Stimulated activated CD4-positive, alpha-beta T cell treated with anti-CD3 and anti-CD28 coated beads, TNF-alpha, amount 100 ng/mL, for 24 hours (primary cell): ENCODE data around the gene GABBR1.
"Not testable (repeated sequence)": the region's sequence is repeated elsewhere in the genome, so short reads cannot be mapped to it uniquely, and the experiment has no call there.

Source experiments
- DNase-seq, 3 experiments: peaks; one replicate each; pipeline ENCODE4 v3.0.0-alpha.2; 2020; ENCODE audit warnings: low read depth in 3 of 3

GABBR1 gene

GRCh38 chr6:29632789-29633533, at the start of gene GABBR1:
GABBR1 (minus strand) TSS chr6:29633183; CDS start chr6:29632385, 798 bp downstream.
- DNase-seq = peak; percentile 28 to 73 (median 47)

GRCh38 chr6:29681811-29682210, 48.8 kb upstream of the GABBR1 start:
- DNase-seq = no peak

- no peak for DNase-seq
Measured at GRCh38 chr6:29680904-29681303, 47.9 kb upstream of the GABBR1 start, which contains the start of gene ZFP57. ZFP57 (minus strand) TSS chr6:29681152; CDS start chr6:29677003, 4,149 bp downstream.

GRCh38 chr6:29680416-29680815, 47.4 kb upstream of the GABBR1 start:
- DNase-seq = no peak

- no peak for DNase-seq
Measured at GRCh38 chr6:29679962-29680361, 47.0 kb upstream of the GABBR1 start.

- no peak for DNase-seq
Measured at GRCh38 chr6:29678114-29678513, 45.1 kb upstream of the GABBR1 start.

GRCh38 chr6:29676981-29677601, 44.1 kb upstream of the GABBR1 start:
- no peak for DNase-seq

GRCh38 chr6:29675561-29675960, 42.6 kb upstream of the GABBR1 start:
- no peak for DNase-seq

- no peak for DNase-seq
Measured at GRCh38 chr6:29674008-29674407, 41.0 kb upstream of the GABBR1 start.

- no peak for DNase-seq
Measured at GRCh38 chr6:29673161-29673560, 40.2 kb upstream of the GABBR1 start.

GRCh38 chr6:29672116-29672515, 39.1 kb upstream of the GABBR1 start:
- DNase-seq = not testable (repeated sequence)

GRCh38 chr6:29671026-29671425, 38.0 kb upstream of the GABBR1 start:
- no peak for DNase-seq

GRCh38 chr6:29667158-29667557, 34.2 kb upstream of the GABBR1 start:
- DNase-seq = no peak

GRCh38 chr6:29666826-29667130, 33.8 kb upstream of the GABBR1 start:
- no peak for DNase-seq

GRCh38 chr6:29665942-29666825, 33.2 kb upstream of the GABBR1 start:
- DNase-seq = no peak

- DNase-seq = no peak
Measured at GRCh38 chr6:29663300-29664042, 30.5 kb upstream of the GABBR1 start.

- not testable (repeated sequence) for DNase-seq
Measured at GRCh38 chr6:29661502-29662141, 28.6 kb upstream of the GABBR1 start.

GRCh38 chr6:29661071-29661470, 28.1 kb upstream of the GABBR1 start:
- no peak for DNase-seq

GRCh38 chr6:29656798-29657197, 23.8 kb upstream of the GABBR1 start, which contains the start of gene MOG:
MOG (plus strand) TSS chr6:29657092; CDS start chr6:29657210, 118 bp downstream.
- DNase-seq = no peak

GRCh38 chr6:29656157-29656556, 23.2 kb upstream of the GABBR1 start:
- DNase-seq = no peak

- no peak for DNase-seq
Measured at GRCh38 chr6:29655658-29656057, 22.7 kb upstream of the GABBR1 start.
